Measurements from ENCODE around the gene MRFAP1L1.
A peak's percentile ranks its signal among the peaks of the same experiment; 100 is the strongest.

MRFAP1L1 gene

GRCh38 chr4:6716018-6716911 is 6.6 kb upstream of the MRFAP1L1 start, which contains the start of gene BLOC1S4:
BLOC1S4 (plus strand) TSS chr4:6716174; CDS start chr4:6716210, 36 bp downstream.
- Histone ChIP-seq H3K36me3 (ENCODE audit: control insufficient read depth in 1 of 2, insufficient read depth in 2 of 2, low read length in 2 of 2) (no peaks in the 10 kb centered on the region), H3K27ac (ENCODE audit: low read depth, low read length) (peak within 1 kb of the TSS; percentile 82), H3K4me3 (ENCODE audit: low read depth in 1 of 2, low read length in 2 of 2) (peak within 1 kb of the TSS; percentile 97 to 98), H3K4me1 (ENCODE audit: control insufficient read depth in 1 of 2, insufficient read depth in 2 of 2, low read length in 2 of 2) (peaks cover 4 to 23% of the 10 kb centered on the region in 2 donors), H3K9ac (ENCODE audit: low read depth in 1 of 2, low read length in 2 of 2) (peak within 1 kb of the TSS; percentile 87 to 94), H3K9me3 (ENCODE audit: control insufficient read depth in 1 of 2, low read length in 2 of 2) (no peaks in the 10 kb centered on the region), H3K27me3 (ENCODE audit: control insufficient read depth in 1 of 2, insufficient read depth in 2 of 2, low read length in 2 of 2) (no peaks in the 10 kb centered on the region)

GRCh38 chr4:6715704-6716017 is 6.0 kb upstream of the MRFAP1L1 start:
- H3K9ac ChIP-seq (ENCODE audit: low read depth in 1 of 2, low read length in 2 of 2): peak overlapping the region; percentile 16 to 87

GRCh38 chr4:6714954-6715353 is 5.3 kb upstream of the MRFAP1L1 start:
- Histone ChIP-seq H3K4me3 (ENCODE audit: low read depth in 1 of 2, low read length in 2 of 2) (no peak overlapping the region), H3K27ac (ENCODE audit: low read depth, low read length) (no peak overlapping the region)

More at GRCh38 chr4:6715704-6716017, 6.0 kb upstream of the MRFAP1L1 start:
- Histone ChIP-seq H3K36me3 (ENCODE audit: control insufficient read depth in 1 of 2, insufficient read depth in 2 of 2, low read length in 2 of 2) (no peaks in the 10 kb centered on the region), H3K27me3 (ENCODE audit: control insufficient read depth in 1 of 2, insufficient read depth in 2 of 2, low read length in 2 of 2) (no peaks in the 10 kb centered on the region), H3K4me1 (ENCODE audit: control insufficient read depth in 1 of 2, insufficient read depth in 2 of 2, low read length in 2 of 2) (peaks cover 4 to 23% of the 10 kb centered on the region in 2 donors), H3K27ac (ENCODE audit: low read depth, low read length) (no peak overlapping the region), H3K9me3 (ENCODE audit: control insufficient read depth in 1 of 2, low read length in 2 of 2) (no peaks in the 10 kb centered on the region), H3K4me3 (ENCODE audit: low read depth in 1 of 2, low read length in 2 of 2) (peak overlapping the region; percentile 97 to 98)

GRCh38 chr4:6710996-6711395 is 1.3 kb upstream of the MRFAP1L1 start:
- no peaks in the 10 kb centered on the region for H3K27me3 ChIP-seq (ENCODE audit: control insufficient read depth in 1 of 2, insufficient read depth in 2 of 2, low read length in 2 of 2)

More at GRCh38 chr4:6714954-6715353, 5.3 kb upstream of the MRFAP1L1 start:
- Histone ChIP-seq H3K9me3 (ENCODE audit: control insufficient read depth in 1 of 2, low read length in 2 of 2) (no peaks in the 10 kb centered on the region), H3K36me3 (ENCODE audit: control insufficient read depth in 1 of 2, insufficient read depth in 2 of 2, low read length in 2 of 2) (no peaks in the 10 kb centered on the region), H3K9ac (ENCODE audit: low read depth in 1 of 2, low read length in 2 of 2) (no peak overlapping the region), H3K4me1 (ENCODE audit: control insufficient read depth in 1 of 2, insufficient read depth in 2 of 2, low read length in 2 of 2) (peaks cover 6 to 23% of the 10 kb centered on the region in 2 donors), H3K27me3 (ENCODE audit: control insufficient read depth in 1 of 2, insufficient read depth in 2 of 2, low read length in 2 of 2) (no peaks in the 10 kb centered on the region)

GRCh38 chr4:6710282-6710681 is 617 bp upstream of the MRFAP1L1 start:
- Histone ChIP-seq H3K4me3 (ENCODE audit: low read depth in 1 of 2, low read length in 2 of 2) (peak overlapping the region; percentile 88 to 96), H3K27ac (ENCODE audit: low read depth, low read length) (no peak overlapping the region), H3K9me3 (ENCODE audit: control insufficient read depth in 1 of 2, low read length in 2 of 2) (no peaks in the 10 kb centered on the region), H3K4me1 (ENCODE audit: control insufficient read depth in 1 of 2, insufficient read depth in 2 of 2, low read length in 2 of 2) (peaks cover 25 to 37% of the 10 kb centered on the region in 2 donors), H3K9ac (ENCODE audit: low read depth in 1 of 2, low read length in 2 of 2) (peak overlapping the region; percentile 68 to 85), H3K27me3 (ENCODE audit: control insufficient read depth in 1 of 2, insufficient read depth in 2 of 2, low read length in 2 of 2) (no peaks in the 10 kb centered on the region), H3K36me3 (ENCODE audit: control insufficient read depth in 1 of 2, insufficient read depth in 2 of 2, low read length in 2 of 2) (peaks cover 0 to 4% of the 10 kb centered on the region in 2 donors)

More at GRCh38 chr4:6710996-6711395, 1.3 kb upstream of the MRFAP1L1 start:
- Histone ChIP-seq H3K9ac (ENCODE audit: low read depth in 1 of 2, low read length in 2 of 2) (no peak overlapping the region), H3K4me1 (ENCODE audit: control insufficient read depth in 1 of 2, insufficient read depth in 2 of 2, low read length in 2 of 2) (peaks cover 25 to 40% of the 10 kb centered on the region in 2 donors), H3K27ac (ENCODE audit: low read depth, low read length) (no peak overlapping the region), H3K4me3 (ENCODE audit: low read depth in 1 of 2, low read length in 2 of 2) (no peak overlapping the region), H3K36me3 (ENCODE audit: control insufficient read depth in 1 of 2, insufficient read depth in 2 of 2, low read length in 2 of 2) (peaks cover 0 to 4% of the 10 kb centered on the region in 2 donors), H3K9me3 (ENCODE audit: control insufficient read depth in 1 of 2, low read length in 2 of 2) (no peaks in the 10 kb centered on the region)

GRCh38 chr4:6706173-6706572 is 3.5 kb downstream of the MRFAP1L1 start:
- Histone ChIP-seq H3K36me3 (ENCODE audit: control insufficient read depth in 1 of 2, insufficient read depth in 2 of 2, low read length in 2 of 2) (peaks cover 4 to 16% of the 10 kb centered on the region in 2 donors), H3K9ac (ENCODE audit: low read depth in 1 of 2, low read length in 2 of 2) (no peak overlapping the region), H3K9me3 (ENCODE audit: control insufficient read depth in 1 of 2, low read length in 2 of 2) (peaks cover 0 to 4% of the 10 kb centered on the region in 2 donors), H3K4me3 (ENCODE audit: low read depth in 1 of 2, low read length in 2 of 2) (no peak overlapping the region), H3K27me3 (ENCODE audit: control insufficient read depth in 1 of 2, insufficient read depth in 2 of 2, low read length in 2 of 2) (no peaks in the 10 kb centered on the region), H3K27ac (ENCODE audit: low read depth, low read length) (no peak overlapping the region), H3K4me1 (ENCODE audit: control insufficient read depth in 1 of 2, insufficient read depth in 2 of 2, low read length in 2 of 2) (peaks cover 25 to 37% of the 10 kb centered on the region in 2 donors)

GRCh38 chr4:6705646-6706045 is 4.0 kb downstream of the MRFAP1L1 start:
- H3K9me3 ChIP-seq (ENCODE audit: control insufficient read depth in 1 of 2, low read length in 2 of 2): peaks cover 0 to 4% of the 10 kb centered on the region in 2 donors
- H3K27ac ChIP-seq (ENCODE audit: low read depth, low read length): no peak overlapping the region
- H3K4me1 ChIP-seq (ENCODE audit: control insufficient read depth in 1 of 2, insufficient read depth in 2 of 2, low read length in 2 of 2): peaks cover 25 to 37% of the 10 kb centered on the region in 2 donors
- peaks cover 4 to 16% of the 10 kb centered on the region in 2 donors for H3K36me3 ChIP-seq (ENCODE audit: control insufficient read depth in 1 of 2, insufficient read depth in 2 of 2, low read length in 2 of 2)
- no peak overlapping the region for H3K9ac ChIP-seq (ENCODE audit: low read depth in 1 of 2, low read length in 2 of 2)
- H3K4me3 ChIP-seq (ENCODE audit: low read depth in 1 of 2, low read length in 2 of 2): no peak overlapping the region
- no peaks in the 10 kb centered on the region for H3K27me3 ChIP-seq (ENCODE audit: control insufficient read depth in 1 of 2, insufficient read depth in 2 of 2, low read length in 2 of 2)

GRCh38 chr4:6703786-6704185 is 5.9 kb downstream of the MRFAP1L1 start:
- Histone ChIP-seq H3K4me1 (ENCODE audit: control insufficient read depth in 1 of 2, insufficient read depth in 2 of 2, low read length in 2 of 2) (peaks cover 19 to 26% of the 10 kb centered on the region in 2 donors), H3K4me3 (ENCODE audit: low read depth in 1 of 2, low read length in 2 of 2) (no peak overlapping the region), H3K27ac (ENCODE audit: low read depth, low read length) (no peak overlapping the region), H3K9ac (ENCODE audit: low read depth in 1 of 2, low read length in 2 of 2) (no peak overlapping the region), H3K9me3 (ENCODE audit: control insufficient read depth in 1 of 2, low read length in 2 of 2) (peaks cover 0 to 4% of the 10 kb centered on the region in 2 donors), H3K27me3 (ENCODE audit: control insufficient read depth in 1 of 2, insufficient read depth in 2 of 2, low read length in 2 of 2) (no peaks in the 10 kb centered on the region), H3K36me3 (ENCODE audit: control insufficient read depth in 1 of 2, insufficient read depth in 2 of 2, low read length in 2 of 2) (peaks cover 4 to 20% of the 10 kb centered on the region in 2 donors)

GRCh38 chr4:6702761-6703160 is 6.9 kb downstream of the MRFAP1L1 start:
- Histone ChIP-seq H3K36me3 (ENCODE audit: control insufficient read depth in 1 of 2, insufficient read depth in 2 of 2, low read length in 2 of 2) (peaks cover 4 to 20% of the 10 kb centered on the region in 2 donors), H3K9me3 (ENCODE audit: control insufficient read depth in 1 of 2, low read length in 2 of 2) (peaks cover 0 to 4% of the 10 kb centered on the region in 2 donors), H3K4me1 (ENCODE audit: control insufficient read depth in 1 of 2, insufficient read depth in 2 of 2, low read length in 2 of 2) (peaks cover 10 to 20% of the 10 kb centered on the region in 2 donors), H3K27me3 (ENCODE audit: control insufficient read depth in 1 of 2, insufficient read depth in 2 of 2, low read length in 2 of 2) (no peaks in the 10 kb centered on the region), H3K27ac (ENCODE audit: low read depth, low read length) (no peak overlapping the region), H3K4me3 (ENCODE audit: low read depth in 1 of 2, low read length in 2 of 2) (no peak overlapping the region), H3K9ac (ENCODE audit: low read depth in 1 of 2, low read length in 2 of 2) (no peak overlapping the region)

GRCh38 chr4:6701371-6701770 is 8.3 kb downstream of the MRFAP1L1 start:
- Histone ChIP-seq H3K4me1 (ENCODE audit: control insufficient read depth in 1 of 2, insufficient read depth in 2 of 2, low read length in 2 of 2) (peaks cover 9 to 10% of the 10 kb centered on the region in 2 donors), H3K9ac (ENCODE audit: low read depth in 1 of 2, low read length in 2 of 2) (no peak overlapping the region), H3K27ac (ENCODE audit: low read depth, low read length) (no peak overlapping the region), H3K27me3 (ENCODE audit: control insufficient read depth in 1 of 2, insufficient read depth in 2 of 2, low read length in 2 of 2) (no peaks in the 10 kb centered on the region), H3K36me3 (ENCODE audit: control insufficient read depth in 1 of 2, insufficient read depth in 2 of 2, low read length in 2 of 2) (peaks cover 4 to 15% of the 10 kb centered on the region in 2 donors), H3K4me3 (ENCODE audit: low read depth in 1 of 2, low read length in 2 of 2) (no peak overlapping the region), H3K9me3 (ENCODE audit: control insufficient read depth in 1 of 2, low read length in 2 of 2) (peaks cover 0 to 4% of the 10 kb centered on the region in 2 donors)
